Spleen (tissue), 13 donors: ENCODE results near the gene ALG14. TPM values are rescaled to one million over a fixed set of nuclear protein-coding genes. Genes with fewer than 3 reads are reported as not detected.

Source experiments
- DNase-seq: peaks from one replicate; pipeline ENCODE4 v3.0.0-alpha.2; 2020
- H3K27ac ChIP-seq, 8 donors: fragments of 200-600 bp; sonication (generic) in 7 of 8; 1 replicate in 4 of 8; 2 replicates in 4 of 8; pipeline versions ENCODE4 v1.5.0 to v1.8.0; 2016 to 2021; ENCODE audit warnings: inconsistent platforms in 4 of 8, mild to moderate bottlenecking in 4 of 8, moderate library complexity in 1 of 8
- H3K27me3 ChIP-seq, 7 donors: fragments of 200-600 bp; sonication (generic) in 6 of 7; replicated peaks in 1 of 7; 1 replicate in 4 of 7; 2 replicates in 3 of 7; pipeline versions ENCODE4 v1.5.0 to v1.8.0; 2016 to 2021; ENCODE audit warnings: inconsistent platforms in 3 of 7, mild to moderate bottlenecking in 1 of 7
- H3K36me3 ChIP-seq, 6 donors: fragments of 200-600 bp; sonication (generic) in 5 of 6; 1 replicate in 4 of 6; 2 replicates in 2 of 6; pipeline versions ENCODE4 v1.5.0 to v1.8.0; 2016 to 2021; ENCODE audit warnings: inconsistent platforms in 2 of 6
- H3K4me1 ChIP-seq, 6 donors: fragments of 200-600 bp; sonication (generic) in 5 of 6; 1 replicate in 3 of 6; 2 replicates in 3 of 6; pipeline versions ENCODE4 v1.5.0 to v1.8.0; 2016 to 2021; ENCODE audit warnings: inconsistent platforms in 3 of 6
- H3K4me3 ChIP-seq, 8 donors: fragments of 200-600 bp; sonication (generic) in 7 of 8; 1 replicate in 4 of 8; 2 replicates in 4 of 8; pipeline versions ENCODE4 v1.5.0 to v1.8.0; 2016 to 2021; ENCODE audit warnings: inconsistent platforms in 4 of 8, mild to moderate bottlenecking in 4 of 8, moderate library complexity in 2 of 8
- H3K9me3 ChIP-seq, 8 donors: fragments of 200-600 bp; sonication (generic) in 7 of 8; 1 replicate in 4 of 8; 2 replicates in 4 of 8; pipeline versions ENCODE4 v1.5.0 to v1.8.0; 2016 to 2021; ENCODE audit warnings: inconsistent platforms in 4 of 8
- POLR2A ChIP-seq, 3 donors: fragments of 450-650 bp; IDR thresholded peaks; one replicate each; pipeline ENCODE4 v1.5.1; 2017; ENCODE audit warnings: antibody characterized with exemption in 3 of 3, mild to moderate bottlenecking in 1 of 3
- POLR2AphosphoS5 ChIP-seq, 3 donors: sonication (generic); formaldehyde crosslinking; IDR thresholded peaks; one replicate each; pipeline ENCODE4 v1.5.1; 2017; ENCODE audit warnings: antibody characterized with exemption in 3 of 3
- WGBS, 5 donors: extraction: QIAGEN DNeasy Blood & Tissue Kit in 3 of 5; methylation state at CpG; one replicate each; pipeline versions ENCODE4 v1.1.5 to v1.1.7; 2013 to 2018; 5-methylcytosine and 5-hydroxymethylcytosine counted together
- intact Hi-C: fragments of 100-400 bp; cut with DNase I; formaldehyde crosslinking; loops from one replicate; pipeline ENCODE4 v1.15.0; 2023; ENCODE audit warnings: low total_unique reads
- long read RNA-seq, 2 donors: transcript quantifications; one replicate each; lab custom pipeline, GENCODE V29; 2026
- polyA plus RNA-seq, 3 donors: library from polyadenylated mRNA; stranded (reverse); fragments of 200-250 nt; gene quantifications; one replicate each; pipeline ENCODE4 v1.2.1, GENCODE V29; 2013
- total RNA-seq, 7 donors: library from RNA; depleted of rRNA in 3 of 7; stranded (reverse); fragments of >200 nt in 3 of 7; fragmentation: NEBNext Ultra II Directional in 4 of 7; extraction: Animal tissue kit (Norgen Biotek cat#: 25700) in 4 of 7; gene quantifications; one replicate each; pipeline versions ENCODE4 v1.1.0 to v1.2.1, GENCODE V29; 2016 to 2021
- TF ChIP-seq, protein P1 (sequence below), 11 experiments: fragments of 200-600 bp in 7 of 11; fragments of 450-650 bp in 4 of 11; sonication (generic) in 4 of 11; IDR thresholded peaks in 8 of 11; conservative IDR thresholded peaks in 3 of 11; 1 replicate in 7 of 11; 2 replicates in 4 of 11; pipeline versions ENCODE4 v1.4.0 to v1.8.0; 2016 to 2021; ENCODE audit warnings: antibody characterized with exemption in 11 of 11, inconsistent platforms in 4 of 11, mild to moderate bottlenecking in 1 of 11
- donor health status: healthy with polysubstance abuse.
- donor health status: DM: no; HTN: no; CAD: no; lungs with moderate emphysema.
- donor health status: DM: no; HTN: no; CAD: no.
- donor health status: Bipolar disorder and iron deficiency.
- donor health status: healthy.
- donor health status: DM: no; HTN: no; CAD: no.
- donor health status: DM: yes; HTN: yes; CAD: no.

ALG14 gene, protein sequence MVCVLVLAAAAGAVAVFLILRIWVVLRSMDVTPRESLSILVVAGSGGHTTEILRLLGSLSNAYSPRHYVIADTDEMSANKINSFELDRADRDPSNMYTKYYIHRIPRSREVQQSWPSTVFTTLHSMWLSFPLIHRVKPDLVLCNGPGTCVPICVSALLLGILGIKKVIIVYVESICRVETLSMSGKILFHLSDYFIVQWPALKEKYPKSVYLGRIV
- 1 to 10 TPM in 6 of 7 donors, under 1 TPM in 1; 0.97 to 6.0 (median 2.6) TPM for total RNA-seq
- 1 to 10 TPM in 1 of 3 donors, under 1 TPM in 2; 0.78 to 1.2 (median 0.85) TPM for polyA plus RNA-seq
- long read RNA-seq, donor 1, full-length matches to known transcripts: 5 of 5 reads
- long read RNA-seq, donor 1, partial matches to known transcripts: 0 of 5 reads
- long read RNA-seq, donor 1, other reads (novel, unspliced or antisense): 0 of 5 reads
- long read RNA-seq, donor 2, full-length matches to known transcripts: 2 of 2 reads
- long read RNA-seq, donor 2, partial matches to known transcripts: 0 of 2 reads
- long read RNA-seq, donor 2, other reads (novel, unspliced or antisense): 0 of 2 reads

DNA sequence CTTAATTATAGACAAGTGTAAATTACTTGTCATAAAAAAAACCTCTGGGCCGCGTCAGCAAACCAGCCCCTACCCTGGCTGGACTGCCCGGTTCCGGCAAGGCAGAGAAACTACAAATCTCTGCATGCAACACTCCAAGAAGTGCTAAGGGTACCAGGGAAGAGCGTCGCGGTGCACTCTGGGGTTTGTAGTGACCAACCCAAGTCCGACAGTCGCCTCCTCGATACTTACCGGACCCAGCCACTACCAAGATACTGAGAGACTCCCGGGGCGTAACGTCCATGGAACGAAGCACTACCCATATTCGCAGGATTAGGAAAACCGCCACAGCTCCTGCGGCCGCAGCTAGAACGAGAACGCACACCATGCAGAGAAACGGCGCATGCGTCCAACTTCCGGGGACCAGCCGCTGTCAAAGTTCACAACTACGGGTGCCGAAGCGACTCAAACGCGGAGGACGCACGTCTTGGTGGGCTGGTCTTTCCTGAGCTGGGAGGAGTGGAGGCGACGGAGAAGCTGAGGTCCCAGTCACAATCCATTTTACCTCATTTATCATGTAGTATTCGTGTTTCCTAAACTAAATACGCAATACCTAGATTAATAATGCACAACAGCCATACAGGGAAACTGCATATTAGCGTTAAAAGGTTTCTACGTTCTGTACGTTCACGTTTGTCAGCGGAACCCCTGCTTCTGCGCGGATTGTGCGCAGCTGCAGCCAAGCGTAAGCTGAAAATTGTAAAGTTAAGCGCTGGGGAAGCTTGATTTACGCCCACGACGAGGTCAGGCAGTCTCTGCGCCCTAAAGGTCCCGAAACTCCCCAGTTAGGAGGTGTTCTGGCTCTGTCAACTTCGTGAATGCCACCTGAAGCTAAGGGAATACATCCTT, at the start of gene ALG14:
TSS of gene ALG14 (minus strand) at position 420 of the 888 bp plus-strand sequence. CDS start at position 367, 53 bp downstream.
- intact Hi-C loops: no loop called here
- TF ChIP-seq POLR2AphosphoS5 (IDR thresholded peaks at IDR 0.05) (peak; percentile 91 to 98 (median 98)), POLR2A (IDR thresholded peaks at IDR 0.05) (peak in 1 of 3 donors; percentile 54)
- TF ChIP-seq, protein P1, sequence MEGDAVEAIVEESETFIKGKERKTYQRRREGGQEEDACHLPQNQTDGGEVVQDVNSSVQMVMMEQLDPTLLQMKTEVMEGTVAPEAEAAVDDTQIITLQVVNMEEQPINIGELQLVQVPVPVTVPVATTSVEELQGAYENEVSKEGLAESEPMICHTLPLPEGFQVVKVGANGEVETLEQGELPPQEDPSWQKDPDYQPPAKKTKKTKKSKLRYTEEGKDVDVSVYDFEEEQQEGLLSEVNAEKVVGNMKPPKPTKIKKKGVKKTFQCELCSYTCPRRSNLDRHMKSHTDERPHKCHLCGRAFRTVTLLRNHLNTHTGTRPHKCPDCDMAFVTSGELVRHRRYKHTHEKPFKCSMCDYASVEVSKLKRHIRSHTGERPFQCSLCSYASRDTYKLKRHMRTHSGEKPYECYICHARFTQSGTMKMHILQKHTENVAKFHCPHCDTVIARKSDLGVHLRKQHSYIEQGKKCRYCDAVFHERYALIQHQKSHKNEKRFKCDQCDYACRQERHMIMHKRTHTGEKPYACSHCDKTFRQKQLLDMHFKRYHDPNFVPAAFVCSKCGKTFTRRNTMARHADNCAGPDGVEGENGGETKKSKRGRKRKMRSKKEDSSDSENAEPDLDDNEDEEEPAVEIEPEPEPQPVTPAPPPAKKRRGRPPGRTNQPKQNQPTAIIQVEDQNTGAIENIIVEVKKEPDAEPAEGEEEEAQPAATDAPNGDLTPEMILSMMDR (IDR thresholded peaks at IDR 0.05 in 8 of 11, conservative IDR thresholded peaks at IDR 0.05 in 3 of 11): no peak
- WGBS, 5 donors: 0 to 1% (median 1%) methylated on average over 38 to 53 of the region's 53 CpGs

DNA sequence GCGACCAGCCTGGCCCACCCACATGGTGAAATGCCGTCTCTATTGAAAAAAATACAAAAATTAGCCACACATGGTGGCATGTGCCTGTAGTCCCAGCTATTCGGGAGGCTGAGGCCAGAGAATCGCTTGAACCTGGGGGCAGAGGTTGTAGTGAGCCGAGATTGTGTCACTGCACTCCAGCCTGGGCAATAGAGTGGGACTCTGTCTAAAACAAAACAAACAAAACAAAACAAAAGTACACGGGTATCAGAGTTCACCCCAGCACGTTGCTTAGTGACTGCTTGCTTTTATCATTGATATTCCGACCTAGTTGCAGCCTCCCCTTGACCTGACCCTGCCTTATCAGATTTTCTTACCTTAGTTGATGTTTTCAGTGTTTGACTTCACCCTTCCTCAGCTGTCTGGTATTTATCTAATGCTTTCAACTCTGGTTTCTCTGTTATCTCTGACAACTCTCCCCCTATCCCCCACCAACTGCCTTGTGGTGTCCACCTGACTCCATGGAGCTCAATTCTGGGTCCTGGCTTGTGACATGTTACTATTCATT, 49.5 kb upstream of the ALG14 start:
- Histone ChIP-seq H3K36me3 (no peaks in the 10 kb centered on the region), H3K27ac (no peak overlapping the region), H3K27me3 (peaks cover 0 to 34% (median 19%) of the 10 kb centered on the region in 7 donors), H3K4me3 (no peak overlapping the region), H3K9me3 (no peaks in the 10 kb centered on the region), H3K4me1 (peaks cover 4 to 12% (median 7%) of the 10 kb centered on the region in 6 donors)
- TF ChIP-seq, protein P1 (IDR thresholded peaks at IDR 0.05 in 8 of 11, conservative IDR thresholded peaks at IDR 0.05 in 3 of 11): no peak
- no peak for TF ChIP-seq POLR2A (IDR thresholded peaks at IDR 0.05)
- TF ChIP-seq POLR2AphosphoS5 (IDR thresholded peaks at IDR 0.05): no peak
- WGBS, 5 donors: 70 to 85% (median 76%) methylated on average over 8 of the region's 8 CpGs
- intact Hi-C loops: no loop called here
- no peak for DNase-seq

More for the DNA sequence above, at the start of gene ALG14:
- H3K9me3 ChIP-seq: no peaks in the 10 kb centered on the region
- H3K27ac ChIP-seq: peak within 1 kb of the TSS; percentile 80 to 94 (median 90)
- H3K4me1 ChIP-seq: peaks cover 5 to 20% (median 17%) of the 10 kb centered on the region in 6 donors
- peaks cover 0 to 6% (median 0%) of the 10 kb centered on the region in 6 donors for H3K36me3 ChIP-seq
- peaks cover 0 to 10% (median 0%) of the 10 kb centered on the region in 7 donors for H3K27me3 ChIP-seq
- H3K4me3 ChIP-seq: peak within 1 kb of the TSS; percentile 51 to 82 (median 64)
- DNase-seq: peak; percentile 97

DNA sequence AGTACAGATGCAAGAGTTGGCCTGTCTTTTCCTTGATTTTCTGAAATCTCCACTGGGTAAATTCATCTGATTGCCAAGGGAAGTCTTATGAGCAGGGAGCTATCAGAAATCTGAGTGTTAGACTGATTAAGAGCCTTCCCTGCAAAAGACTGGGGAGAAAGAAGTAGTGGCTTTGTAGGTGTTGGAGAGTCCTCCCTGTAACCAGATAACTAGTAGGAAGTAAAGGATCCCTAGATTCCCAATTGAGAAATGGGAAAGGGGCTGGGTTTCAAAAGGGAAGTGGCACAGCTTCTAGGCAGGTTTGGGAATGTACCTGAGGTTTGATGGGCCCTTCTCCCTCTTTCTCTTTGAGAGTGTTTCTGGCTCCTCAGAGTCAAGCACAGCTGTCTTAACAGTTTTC, 46.5 kb upstream of the ALG14 start:
- Histone ChIP-seq H3K36me3 (no peaks in the 10 kb centered on the region), H3K27me3 (peaks cover 0 to 43% (median 20%) of the 10 kb centered on the region in 7 donors), H3K4me1 (peaks cover 4 to 22% (median 14%) of the 10 kb centered on the region in 6 donors), H3K27ac (no peak overlapping the region), H3K9me3 (no peaks in the 10 kb centered on the region), H3K4me3 (no peak overlapping the region)
- intact Hi-C loops: no loop called here
- TF ChIP-seq, protein P1 (IDR thresholded peaks at IDR 0.05 in 8 of 11, conservative IDR thresholded peaks at IDR 0.05 in 3 of 11): no peak
- TF ChIP-seq POLR2A (IDR thresholded peaks at IDR 0.05): no peak
- TF ChIP-seq POLR2AphosphoS5 (IDR thresholded peaks at IDR 0.05): no peak
- no peak for DNase-seq
